GM12801 (cell line): ENCODE results near the gene KIFAP3.

Experiments
- CTCF ChIP-seq: IDR thresholded peaks from one replicate; pipeline ENCODE4 v1.5.1; 2011; ENCODE audit warnings: control low read depth; ENCODE audit not compliant: insufficient read length; ENCODE audit errors: extremely low read depth

KIFAP3 gene

GRCh38 chr1:169921080-169921479 lies 153.4 kb downstream of the KIFAP3 start:
- no peak for TF ChIP-seq CTCF

- no peak for TF ChIP-seq CTCF
These were observed 155.6 kb downstream of the KIFAP3 start for GRCh38 chr1:169918927-169919326.

- TF ChIP-seq CTCF, result no peak
These were observed 159.3 kb downstream of the KIFAP3 start for GRCh38 chr1:169915150-169915549.

- no peak for TF ChIP-seq CTCF
These were observed 160.0 kb downstream of the KIFAP3 start for GRCh38 chr1:169914531-169914930.

- no peak for TF ChIP-seq CTCF
These were observed 165.0 kb downstream of the KIFAP3 start for GRCh38 chr1:169909499-169909898.

- no peak for TF ChIP-seq CTCF
These were observed 167.6 kb downstream of the KIFAP3 start for GRCh38 chr1:169906938-169907337.

- TF ChIP-seq CTCF, result no peak
These were observed 169.7 kb downstream of the KIFAP3 start for GRCh38 chr1:169904834-169905233.

- TF ChIP-seq CTCF, result no peak
These were observed 171.7 kb downstream of the KIFAP3 start for GRCh38 chr1:169902751-169903150.
